Measurements from ENCODE around the gene ARHGEF7.

ARHGEF7 gene

GRCh38 chr13:111262715-111263114 lies 147.6 kb downstream of the ARHGEF7 start:
- TF ChIP-seq CTCF (IDR thresholded peaks at IDR 0.05) = no peak

DNA sequence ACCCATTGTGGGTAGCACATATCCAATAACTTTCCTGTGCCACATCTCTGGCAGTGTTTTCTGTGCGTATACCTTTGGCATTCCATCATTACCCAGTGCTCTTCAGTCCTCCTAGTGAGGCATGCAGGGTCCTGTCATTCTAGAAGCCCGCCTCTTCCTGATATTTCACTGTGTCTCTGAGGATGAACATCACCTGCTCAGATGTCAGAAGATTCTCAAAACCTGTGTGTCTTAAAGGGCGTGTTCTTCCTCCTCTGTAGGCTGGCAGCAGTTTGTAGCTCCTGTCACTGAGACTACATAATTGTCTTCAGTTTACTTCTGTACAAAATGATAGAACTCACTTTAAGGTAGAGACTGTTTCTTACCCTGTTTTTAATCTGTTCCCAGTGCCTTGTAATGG lies 148.5 kb downstream of the ARHGEF7 start:
- TF ChIP-seq CTCF (IDR thresholded peaks at IDR 0.05) = no peak

DNA sequence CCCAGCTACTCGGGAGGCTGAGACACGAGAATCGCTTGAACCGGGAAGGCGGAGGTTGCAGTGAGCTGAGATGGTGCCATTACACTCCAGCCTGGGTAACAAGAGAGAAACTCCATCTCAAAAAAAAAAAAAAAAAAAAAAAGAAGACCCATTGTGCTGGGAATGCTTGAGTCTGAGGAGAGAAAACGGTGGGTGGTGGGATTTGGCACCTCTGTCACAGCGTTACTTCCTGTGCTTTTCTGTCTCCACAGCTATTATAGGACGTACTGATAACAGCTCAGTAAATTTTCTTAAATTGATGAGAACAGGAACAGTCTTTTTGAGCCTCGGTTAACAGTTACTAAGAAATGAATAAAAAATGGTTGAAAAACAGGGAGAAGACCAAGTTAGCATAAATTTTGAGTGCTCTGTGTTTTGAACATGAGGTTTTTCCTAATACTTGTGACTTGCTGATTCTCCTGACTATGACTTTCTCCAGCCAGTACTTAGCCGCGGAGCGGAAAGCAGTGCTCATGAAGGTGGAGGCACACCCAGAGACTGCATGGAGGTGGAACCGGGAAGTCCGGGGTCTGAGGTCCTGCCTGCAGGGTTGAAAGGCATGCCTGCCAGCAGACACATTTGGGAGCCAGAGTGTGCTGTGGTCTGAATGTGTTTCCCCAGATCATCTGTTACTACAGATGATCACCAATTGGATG lies 150.0 kb downstream of the ARHGEF7 start:
- TF ChIP-seq CTCF (IDR thresholded peaks at IDR 0.05) = no peak

- TF ChIP-seq CTCF (IDR thresholded peaks at IDR 0.05) = no peak
These were observed 150.6 kb downstream of the ARHGEF7 start for GRCh38 chr13:111265701-111266035.

- no peak for TF ChIP-seq CTCF (IDR thresholded peaks at IDR 0.05)
These were observed 152.1 kb downstream of the ARHGEF7 start for GRCh38 chr13:111267205-111267604.

DNA sequence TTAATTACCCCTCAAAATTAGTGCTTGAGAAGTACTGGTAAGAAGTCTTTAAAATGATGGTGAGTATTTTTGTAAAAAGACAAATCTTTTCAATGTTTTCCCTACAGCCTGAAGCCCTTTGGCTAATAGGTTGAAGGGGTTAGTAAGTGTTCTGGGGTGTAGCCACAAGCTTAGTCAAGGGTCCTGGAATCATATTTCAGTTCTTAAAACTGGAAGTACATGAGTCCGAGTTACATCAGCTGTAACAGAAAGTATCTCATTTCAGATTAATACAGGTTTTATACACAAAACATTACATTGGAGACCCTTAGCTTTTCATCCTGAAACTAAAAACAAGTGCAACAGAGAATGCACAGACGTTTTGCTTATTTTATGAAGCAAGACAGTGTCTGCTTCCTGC lies 152.7 kb downstream of the ARHGEF7 start:
- TF ChIP-seq CTCF (IDR thresholded peaks at IDR 0.05) = no peak

DNA sequence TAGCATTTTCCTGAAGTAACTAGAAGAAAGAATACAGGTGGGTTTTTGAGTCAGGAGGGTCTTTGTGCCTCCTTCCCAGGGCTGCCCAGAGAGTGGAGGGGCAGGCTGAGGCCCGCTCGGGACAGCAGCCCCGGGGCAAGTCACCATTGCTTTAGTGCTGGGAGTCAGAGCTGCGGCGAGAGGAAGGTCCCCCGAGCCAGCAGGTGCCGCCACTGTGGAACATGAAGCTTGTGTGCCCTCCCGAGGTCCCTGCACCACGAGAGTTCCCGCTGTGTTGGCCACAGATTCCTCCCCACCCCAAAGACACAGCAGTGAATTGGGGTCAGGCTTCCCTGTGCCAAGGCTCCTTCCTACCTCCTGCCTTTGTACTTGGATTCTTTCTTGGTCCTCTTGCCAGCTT lies 154.4 kb downstream of the ARHGEF7 start:
- TF ChIP-seq CTCF (IDR thresholded peaks at IDR 0.05) = no peak

- no peak for TF ChIP-seq CTCF (IDR thresholded peaks at IDR 0.05)
These were observed 155.0 kb downstream of the ARHGEF7 start for GRCh38 chr13:111270126-111270525.
